ENCODE results near the gene HINT3.

DNA sequence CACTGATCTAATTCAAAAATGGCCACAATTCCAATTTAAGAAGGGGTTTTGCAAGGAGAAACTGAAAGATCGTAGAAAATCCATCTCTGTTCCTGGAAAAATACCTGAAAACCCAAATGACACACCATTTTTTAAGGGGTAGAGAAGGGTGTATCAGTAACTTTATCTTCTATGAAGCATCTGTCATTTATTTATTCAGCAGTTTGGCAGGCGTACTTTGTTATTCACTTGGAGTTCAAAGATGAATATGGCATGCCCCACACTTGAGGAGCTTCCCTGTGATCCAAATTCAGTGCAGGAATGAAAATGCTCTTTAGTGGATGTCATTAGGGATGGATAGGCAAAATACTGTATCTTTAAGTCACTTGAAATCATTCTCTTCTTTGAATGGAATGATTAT, 7.2 kb downstream of the HINT3 start:
- no peak for TF ChIP-seq POLR2AphosphoS5 (IDR thresholded peaks at IDR 0.05; ENCODE audit: low read depth)
- TF ChIP-seq, protein P1, sequence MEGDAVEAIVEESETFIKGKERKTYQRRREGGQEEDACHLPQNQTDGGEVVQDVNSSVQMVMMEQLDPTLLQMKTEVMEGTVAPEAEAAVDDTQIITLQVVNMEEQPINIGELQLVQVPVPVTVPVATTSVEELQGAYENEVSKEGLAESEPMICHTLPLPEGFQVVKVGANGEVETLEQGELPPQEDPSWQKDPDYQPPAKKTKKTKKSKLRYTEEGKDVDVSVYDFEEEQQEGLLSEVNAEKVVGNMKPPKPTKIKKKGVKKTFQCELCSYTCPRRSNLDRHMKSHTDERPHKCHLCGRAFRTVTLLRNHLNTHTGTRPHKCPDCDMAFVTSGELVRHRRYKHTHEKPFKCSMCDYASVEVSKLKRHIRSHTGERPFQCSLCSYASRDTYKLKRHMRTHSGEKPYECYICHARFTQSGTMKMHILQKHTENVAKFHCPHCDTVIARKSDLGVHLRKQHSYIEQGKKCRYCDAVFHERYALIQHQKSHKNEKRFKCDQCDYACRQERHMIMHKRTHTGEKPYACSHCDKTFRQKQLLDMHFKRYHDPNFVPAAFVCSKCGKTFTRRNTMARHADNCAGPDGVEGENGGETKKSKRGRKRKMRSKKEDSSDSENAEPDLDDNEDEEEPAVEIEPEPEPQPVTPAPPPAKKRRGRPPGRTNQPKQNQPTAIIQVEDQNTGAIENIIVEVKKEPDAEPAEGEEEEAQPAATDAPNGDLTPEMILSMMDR (IDR thresholded peaks at IDR 0.05; ENCODE audit: insufficient read depth, low read length), result no peak
- TF ChIP-seq, protein P2, sequence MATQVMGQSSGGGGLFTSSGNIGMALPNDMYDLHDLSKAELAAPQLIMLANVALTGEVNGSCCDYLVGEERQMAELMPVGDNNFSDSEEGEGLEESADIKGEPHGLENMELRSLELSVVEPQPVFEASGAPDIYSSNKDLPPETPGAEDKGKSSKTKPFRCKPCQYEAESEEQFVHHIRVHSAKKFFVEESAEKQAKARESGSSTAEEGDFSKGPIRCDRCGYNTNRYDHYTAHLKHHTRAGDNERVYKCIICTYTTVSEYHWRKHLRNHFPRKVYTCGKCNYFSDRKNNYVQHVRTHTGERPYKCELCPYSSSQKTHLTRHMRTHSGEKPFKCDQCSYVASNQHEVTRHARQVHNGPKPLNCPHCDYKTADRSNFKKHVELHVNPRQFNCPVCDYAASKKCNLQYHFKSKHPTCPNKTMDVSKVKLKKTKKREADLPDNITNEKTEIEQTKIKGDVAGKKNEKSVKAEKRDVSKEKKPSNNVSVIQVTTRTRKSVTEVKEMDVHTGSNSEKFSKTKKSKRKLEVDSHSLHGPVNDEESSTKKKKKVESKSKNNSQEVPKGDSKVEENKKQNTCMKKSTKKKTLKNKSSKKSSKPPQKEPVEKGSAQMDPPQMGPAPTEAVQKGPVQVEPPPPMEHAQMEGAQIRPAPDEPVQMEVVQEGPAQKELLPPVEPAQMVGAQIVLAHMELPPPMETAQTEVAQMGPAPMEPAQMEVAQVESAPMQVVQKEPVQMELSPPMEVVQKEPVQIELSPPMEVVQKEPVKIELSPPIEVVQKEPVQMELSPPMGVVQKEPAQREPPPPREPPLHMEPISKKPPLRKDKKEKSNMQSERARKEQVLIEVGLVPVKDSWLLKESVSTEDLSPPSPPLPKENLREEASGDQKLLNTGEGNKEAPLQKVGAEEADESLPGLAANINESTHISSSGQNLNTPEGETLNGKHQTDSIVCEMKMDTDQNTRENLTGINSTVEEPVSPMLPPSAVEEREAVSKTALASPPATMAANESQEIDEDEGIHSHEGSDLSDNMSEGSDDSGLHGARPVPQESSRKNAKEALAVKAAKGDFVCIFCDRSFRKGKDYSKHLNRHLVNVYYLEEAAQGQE (IDR thresholded peaks at IDR 0.05; ENCODE audit: insufficient replicate concordance, low read depth), result no peak
